ENCODE results near the gene AFG1L.
"Not testable (repeated sequence)": the region's sequence is repeated elsewhere in the genome, so short reads cannot be mapped to it uniquely, and the experiment has no call there.

Gene AFG1L

DNA sequence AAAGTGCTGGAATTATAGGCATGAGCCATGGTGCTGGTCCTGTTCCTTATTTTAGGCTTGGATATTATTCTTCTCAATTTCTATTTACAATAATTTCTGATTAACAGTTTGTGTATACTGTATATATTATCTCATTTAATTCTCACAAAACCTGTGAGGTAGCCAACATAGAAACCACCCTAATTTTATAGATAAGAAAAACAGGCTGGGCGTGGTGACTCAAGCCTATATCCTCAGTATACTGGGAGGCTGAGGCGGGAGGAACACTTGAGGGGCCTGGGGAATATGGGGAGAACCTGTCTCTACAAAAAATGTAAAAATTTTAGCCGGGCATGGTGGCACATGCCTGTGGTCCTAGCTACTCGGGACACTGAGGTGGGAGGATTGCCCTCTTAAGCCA is 3.8 kb upstream of the AFG1L start:
- DNase-seq, result no peak

DNA sequence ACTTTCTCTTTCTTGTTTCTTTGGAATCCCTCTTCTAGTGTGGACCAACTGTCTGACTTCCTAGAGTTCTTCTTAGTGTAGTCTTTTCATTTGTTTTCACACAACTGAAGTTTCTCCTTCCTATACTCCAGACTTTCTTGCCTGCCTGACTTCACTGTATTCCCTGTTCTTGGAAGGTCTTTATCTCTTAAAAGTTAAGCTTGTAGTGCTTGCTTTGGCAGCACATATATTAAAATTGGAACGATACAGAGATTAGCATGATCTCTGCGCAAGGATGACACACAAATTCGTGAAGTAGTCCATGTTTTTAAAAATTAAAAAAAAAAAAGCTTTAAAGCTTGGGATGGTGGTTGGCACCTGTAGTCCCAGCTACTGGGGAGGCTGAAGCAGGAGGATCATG is 2.3 kb upstream of the AFG1L start:
- DNase-seq, result not testable (repeated sequence)

GRCh38 chr6:108293527-108294296 is 1.1 kb upstream of the AFG1L start:
- no peak for DNase-seq

DNA sequence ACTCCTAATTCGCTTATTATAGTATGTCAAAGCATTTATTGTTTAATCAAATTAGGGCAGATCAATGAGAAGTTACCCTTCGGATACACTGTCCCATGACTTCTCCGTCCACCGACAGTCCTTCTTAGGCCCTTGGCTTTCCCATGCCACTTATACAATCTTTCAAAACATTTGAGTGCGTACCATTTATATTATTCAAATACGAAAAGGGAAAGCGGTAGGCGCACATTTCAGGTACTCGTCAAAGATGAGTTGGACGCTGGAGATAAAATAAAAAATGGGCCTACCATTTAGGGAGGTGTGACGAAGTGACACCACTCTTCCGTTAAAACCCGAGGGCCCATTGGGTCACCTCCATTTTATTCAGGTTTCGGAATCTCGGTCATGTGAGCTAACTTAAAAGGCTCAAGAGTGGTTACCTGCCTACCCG is 542 bp upstream of the AFG1L start:
- no peak for DNase-seq

GRCh38 chr6:108295676-108296075 is 822 bp downstream of the AFG1L start:
- DNase-seq, result no peak

DNA sequence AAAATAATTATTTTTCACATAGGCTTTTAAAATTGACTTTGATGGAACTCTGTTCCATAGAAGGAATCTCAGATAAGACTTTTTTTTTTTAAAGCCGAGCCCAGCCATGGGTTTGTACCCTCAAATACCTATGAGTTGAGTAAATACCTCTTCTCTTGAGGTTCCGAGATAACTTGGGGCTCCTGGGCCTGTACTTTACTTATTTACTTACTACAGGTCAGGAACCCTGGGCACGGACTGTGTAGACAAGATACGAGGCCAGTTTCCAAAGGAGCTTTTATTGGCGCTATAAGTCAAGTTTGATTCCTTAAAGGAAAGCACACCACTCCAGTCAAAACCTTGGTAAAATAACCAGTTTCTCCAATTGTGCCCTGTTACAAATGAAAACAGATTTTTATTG is 7.5 kb downstream of the AFG1L start:
- DNase-seq, result no peak

GRCh38 chr6:108304646-108305045 is 9.8 kb downstream of the AFG1L start:
- DNase-seq, result no peak

DNA sequence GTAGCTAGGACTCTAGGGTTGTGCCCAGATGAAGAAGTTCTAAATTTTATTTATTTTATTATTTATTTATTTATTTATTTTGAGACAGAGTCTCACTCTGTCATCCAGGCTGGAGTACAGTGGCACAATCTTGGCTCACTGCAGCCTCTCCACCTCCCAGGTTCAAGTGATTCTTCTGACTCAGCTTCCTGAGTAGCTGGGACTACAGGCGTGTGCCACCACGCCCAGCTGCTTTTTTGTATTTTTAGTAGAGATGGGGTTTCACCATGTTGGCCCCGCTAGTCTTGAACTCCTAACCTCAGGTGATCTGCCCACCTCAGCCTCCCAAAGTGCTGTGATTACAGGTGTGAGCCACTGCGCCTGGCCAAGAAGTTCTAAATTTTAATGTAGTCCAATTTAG is 13.8 kb downstream of the AFG1L start:
- DNase-seq, result not testable (repeated sequence)

- no peak for DNase-seq
These were observed 15.0 kb downstream of the AFG1L start for GRCh38 chr6:108309844-108310243.

- DNase-seq, result no peak
These were observed 17.8 kb downstream of the AFG1L start for GRCh38 chr6:108312605-108313004.

- DNase-seq, result no peak
These were observed 26.4 kb downstream of the AFG1L start for GRCh38 chr6:108321253-108321747.

- DNase-seq, result no peak
These were observed 27.9 kb downstream of the AFG1L start for GRCh38 chr6:108322728-108323127.

GRCh38 chr6:108323710-108324466 is 29.0 kb downstream of the AFG1L start:
- DNase-seq, result no peak

DNA sequence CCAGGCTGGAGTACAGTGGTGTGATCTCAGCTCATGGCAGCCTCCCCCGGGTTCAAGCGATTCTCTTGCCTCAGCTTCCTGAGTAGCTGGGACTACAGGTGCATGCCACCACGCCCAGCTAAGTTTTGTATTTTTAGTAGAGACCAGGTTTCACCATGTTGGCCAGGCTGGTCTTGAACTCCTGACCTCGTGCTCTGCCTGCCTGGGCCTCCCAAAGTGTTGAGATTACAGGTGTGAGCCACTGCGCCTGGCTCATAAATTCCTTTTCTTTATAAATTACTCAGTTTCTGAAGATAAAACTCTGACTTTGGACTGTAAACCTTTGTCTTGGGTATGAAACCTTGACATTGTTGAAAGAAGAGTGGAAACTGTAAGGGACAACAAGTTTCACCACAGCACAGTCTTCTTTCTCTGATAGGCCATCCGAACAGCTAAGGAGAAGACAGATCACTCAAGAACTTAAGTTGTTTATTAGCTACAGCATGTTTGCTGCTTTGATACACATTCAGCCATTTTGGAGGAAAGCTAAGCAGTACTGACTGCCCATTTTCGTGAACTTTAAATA is 35.4 kb downstream of the AFG1L start:
- not testable (repeated sequence) for DNase-seq

- no peak for DNase-seq
These were observed 36.0 kb downstream of the AFG1L start for GRCh38 chr6:108330806-108331205.

DNA sequence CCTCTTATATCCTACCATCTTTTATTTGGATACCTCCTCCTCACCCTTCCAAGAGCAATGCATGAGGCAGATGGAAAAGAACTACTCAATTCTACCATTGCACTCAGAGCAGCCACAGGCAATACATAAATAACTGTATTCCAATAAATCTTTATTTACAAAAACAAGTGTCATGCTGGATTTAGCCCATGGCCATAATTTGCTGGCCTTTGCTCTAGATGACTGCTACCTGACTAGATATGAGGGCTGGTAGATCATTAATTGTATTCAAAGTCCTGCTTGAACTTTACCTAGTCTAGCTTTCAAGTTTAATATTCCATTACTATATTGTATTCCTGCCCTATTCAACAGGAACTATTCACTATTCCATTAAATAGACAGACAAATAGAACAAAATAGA is 37.1 kb downstream of the AFG1L start:
- DNase-seq, result no peak

DNA sequence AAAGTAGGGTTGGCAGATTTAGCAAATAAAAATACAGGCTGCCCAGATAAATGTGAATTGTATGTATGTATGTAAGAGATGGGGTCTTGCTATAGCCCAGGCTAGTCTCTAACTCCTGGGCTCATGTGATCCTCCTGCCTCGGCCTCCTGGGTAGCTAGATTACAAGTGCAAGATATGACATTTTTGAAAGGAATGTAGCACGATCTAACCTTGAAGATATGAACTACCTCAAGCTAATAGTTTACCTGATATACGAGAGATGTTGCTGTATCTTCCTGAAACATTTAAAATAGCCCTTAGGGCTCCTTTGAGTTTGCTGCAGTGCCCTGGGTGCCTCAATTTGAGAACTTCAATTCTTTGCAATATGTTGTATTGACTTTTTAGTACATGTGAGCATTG is 42.1 kb downstream of the AFG1L start:
- DNase-seq, result no peak

GRCh38 chr6:108337721-108338120 is 42.9 kb downstream of the AFG1L start:
- DNase-seq, result no peak

GRCh38 chr6:108341372-108341771 is 46.5 kb downstream of the AFG1L start:
- DNase-seq, result no peak

DNA sequence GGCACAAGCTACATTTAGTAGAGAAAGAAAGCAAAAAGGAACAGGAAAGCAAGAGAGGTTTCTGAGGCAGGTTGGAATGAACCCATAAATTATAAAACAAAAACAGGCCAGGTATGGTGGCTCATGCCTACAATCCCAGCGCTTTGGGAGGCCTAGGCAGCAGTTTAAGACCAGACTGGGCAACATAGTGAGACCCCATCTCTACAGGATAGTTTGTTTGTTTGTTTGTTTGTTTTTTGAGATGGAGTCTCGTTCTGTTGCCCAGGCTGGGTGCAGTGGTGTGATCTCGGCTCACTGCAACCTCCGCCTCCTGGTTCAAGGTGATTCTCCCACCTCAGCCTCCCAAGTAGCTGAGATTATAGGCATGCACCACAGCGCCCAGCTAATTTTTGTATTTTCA is 49.0 kb downstream of the AFG1L start:
- DNase-seq, result no peak

DNA sequence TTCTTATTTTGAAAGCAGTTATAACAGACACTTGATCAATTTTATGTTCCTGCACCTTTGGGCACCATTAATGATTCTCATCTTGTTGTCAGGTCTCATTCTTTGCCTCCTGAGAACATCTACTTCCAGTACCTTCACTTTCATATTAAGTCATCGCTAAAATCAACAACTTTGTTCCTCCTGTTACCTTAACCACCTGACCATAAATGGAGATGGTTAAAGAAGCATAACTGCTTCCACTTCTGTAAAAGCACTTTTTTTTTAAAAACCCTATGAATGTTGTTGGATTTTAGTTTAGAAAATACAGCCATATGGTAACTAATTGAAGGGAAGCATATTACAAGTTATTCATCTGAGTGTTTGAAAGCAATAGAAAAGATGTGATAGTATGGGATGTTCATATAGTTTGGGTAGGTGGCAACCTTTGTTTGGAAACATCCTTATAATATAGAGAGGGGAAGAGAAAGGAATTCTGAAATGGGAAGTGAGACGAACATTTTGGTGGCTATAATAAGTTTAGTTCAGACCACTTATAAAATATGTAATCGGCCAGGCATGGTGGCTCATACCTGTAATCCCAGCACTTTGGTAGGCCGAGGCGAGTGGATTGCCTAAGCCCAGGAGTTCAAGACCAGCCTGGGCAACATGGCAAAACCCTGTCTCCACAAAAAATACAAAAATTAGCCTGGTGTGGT is 53.9 kb downstream of the AFG1L start:
- DNase-seq, result no peak

GRCh38 chr6:108350528-108350927 is 55.7 kb downstream of the AFG1L start:
- no peak for DNase-seq

GRCh38 chr6:108353853-108354252 is 59.0 kb downstream of the AFG1L start:
- DNase-seq, result no peak
